ENCODE data around the gene AMZ2.
A peak's percentile ranks its signal among the peaks of the same experiment; 100 is the strongest.
"Not testable (repeated sequence)": the region's sequence is repeated elsewhere in the genome, so short reads cannot be mapped to it uniquely, and the experiment has no call there.

AMZ2 gene

GRCh38 chr17:68273722-68274121, 25.9 kb downstream of the AMZ2 start:
- TF ChIP-seq CTCF (IDR thresholded peaks at IDR 0.05; ENCODE audit: extremely low read depth, missing control alignments), result no peak

GRCh38 chr17:68276339-68276738, 28.5 kb downstream of the AMZ2 start:
- DNase-seq (ENCODE audit: low spot score), result not testable (repeated sequence)

More at GRCh38 chr17:68273722-68274121, 25.9 kb downstream of the AMZ2 start:
- DNase-seq (ENCODE audit: low spot score), result no peak

GRCh38 chr17:68277807-68278206, 30.0 kb downstream of the AMZ2 start:
- DNase-seq (ENCODE audit: low spot score), result no peak
- no peak for TF ChIP-seq CTCF (IDR thresholded peaks at IDR 0.05; ENCODE audit: extremely low read depth, missing control alignments)

DNA sequence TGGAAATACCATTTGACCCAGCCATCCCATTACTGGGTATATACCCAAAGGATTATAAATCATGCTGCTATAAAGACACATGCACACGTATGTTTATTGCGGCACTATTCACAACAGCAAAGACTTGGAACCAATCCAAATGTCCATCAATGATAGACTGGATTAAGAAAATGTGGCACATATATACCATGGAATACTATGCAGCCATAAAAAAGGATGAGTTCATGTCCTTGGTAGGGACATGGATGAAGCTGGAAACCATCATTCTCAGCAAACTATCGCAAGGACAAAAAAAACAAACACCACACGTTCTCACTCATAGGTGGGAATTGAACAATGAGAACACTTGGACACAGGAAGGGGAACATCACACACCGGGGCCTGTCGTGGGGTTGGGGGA, 34.1 kb downstream of the AMZ2 start:
- not testable (repeated sequence) for DNase-seq (ENCODE audit: low spot score)

DNA sequence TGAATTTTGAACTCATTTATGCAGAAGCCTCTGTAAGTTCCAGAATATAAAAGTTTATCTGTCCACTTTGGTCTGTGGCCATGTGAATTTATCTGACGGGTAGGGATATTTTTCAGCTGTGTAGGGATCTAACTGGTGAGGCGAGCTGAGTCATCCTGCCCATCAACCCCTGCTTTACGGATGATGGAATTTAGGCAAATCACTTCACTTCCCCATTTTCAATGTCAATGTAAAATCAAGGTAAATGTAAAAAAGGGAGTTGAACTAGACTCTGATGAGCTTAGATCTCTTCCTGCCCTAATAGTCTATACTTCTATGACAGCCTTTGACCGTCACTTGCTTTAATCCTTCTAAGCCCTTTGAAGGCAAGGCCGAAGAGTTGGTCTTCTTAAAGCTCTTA, 40.5 kb downstream of the AMZ2 start:
- DNase-seq (ENCODE audit: low spot score), result peak; percentile 72
- no peak for TF ChIP-seq CTCF (IDR thresholded peaks at IDR 0.05; ENCODE audit: extremely low read depth, missing control alignments)

- peak; percentile 66 for DNase-seq (ENCODE audit: low spot score)
- TF ChIP-seq CTCF (IDR thresholded peaks at IDR 0.05; ENCODE audit: extremely low read depth, missing control alignments), result no peak
Observed at GRCh38 chr17:68288804-68289203, 41.0 kb downstream of the AMZ2 start.

GRCh38 chr17:68289473-68289872, 41.6 kb downstream of the AMZ2 start:
- TF ChIP-seq CTCF (IDR thresholded peaks at IDR 0.05; ENCODE audit: extremely low read depth, missing control alignments), result no peak
- peak; percentile 6 for DNase-seq (ENCODE audit: low spot score)

DNA sequence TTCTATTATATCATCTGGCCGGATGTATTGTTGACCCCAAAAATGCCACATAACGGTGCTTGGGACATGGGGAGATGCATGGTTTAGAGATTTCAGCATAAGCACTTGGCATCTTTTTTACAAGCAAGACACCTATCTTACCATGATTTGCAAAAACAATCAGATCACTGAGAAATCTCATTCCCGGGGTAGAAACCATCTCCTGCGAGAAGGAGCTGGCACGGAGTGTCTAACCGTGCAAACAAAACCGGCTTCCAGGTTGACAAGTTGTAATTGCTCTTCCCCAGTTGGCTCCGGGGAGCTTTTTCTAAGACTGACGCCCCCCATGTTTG, 42.1 kb downstream of the AMZ2 start:
- no peak for DNase-seq (ENCODE audit: low spot score)

More for the DNA sequence above, 42.1 kb downstream of the AMZ2 start:
- TF ChIP-seq CTCF (IDR thresholded peaks at IDR 0.05; ENCODE audit: extremely low read depth, missing control alignments), result no peak

Data from GM20000 (cell line).